Lung (tissue), 12 donors: ENCODE results near the gene OLFML1. TPM values are rescaled to one million over a fixed set of nuclear protein-coding genes. Genes with fewer than 3 reads are reported as not detected.

Experiments
- ATAC-seq: fragments of 200-7000 bp; cut with Tn5 transposase; one replicate; pipeline ENCODE4 v1.9.1; 2020; ENCODE audit warnings: moderate number of reproducible peaks; ENCODE audit not compliant: insufficient read depth, low FRiP score
- DNase-seq, 3 donors: peaks; one replicate each; pipeline ENCODE4 v3.0.0-alpha.2; 2013 to 2017
- H3K27ac ChIP-seq, 2 donors: one replicate each; pipeline ENCODE4 v1.5.1; 2013; ENCODE audit warnings: mild to moderate bottlenecking in 2 of 2, moderate library complexity in 2 of 2, control low read depth in 1 of 2, inconsistent platforms in 1 of 2, low read depth in 1 of 2, low read length in 1 of 2
- H3K27me3 ChIP-seq, 3 donors: one replicate each; pipeline ENCODE4 v1.5.1; 2013; ENCODE audit warnings: low read length in 2 of 3; ENCODE audit not compliant: control insufficient read depth in 3 of 3, insufficient read depth in 3 of 3
- H3K36me3 ChIP-seq, 4 donors: one replicate each; pipeline ENCODE4 v1.5.1; 2013; ENCODE audit warnings: low read length in 4 of 4, mild to moderate bottlenecking in 1 of 4, moderate library complexity in 1 of 4; ENCODE audit not compliant: control insufficient read depth in 4 of 4, insufficient read depth in 4 of 4
- H3K4me1 ChIP-seq, 5 donors: one replicate each; pipeline ENCODE4 v1.5.1; 2013; ENCODE audit warnings: low read length in 5 of 5, mild to moderate bottlenecking in 2 of 5, moderate library complexity in 1 of 5; ENCODE audit not compliant: control insufficient read depth in 5 of 5, insufficient read depth in 5 of 5
- H3K4me3 ChIP-seq: one replicate; pipeline ENCODE4 v1.5.1; 2013; ENCODE audit warnings: mild to moderate bottlenecking, control low read depth, moderate library complexity
- H3K9ac ChIP-seq, 2 donors: one replicate each; pipeline ENCODE4 v1.5.1; 2013; ENCODE audit warnings: low read length in 2 of 2, control low read depth in 1 of 2; ENCODE audit not compliant: insufficient read depth in 1 of 2
- H3K9me3 ChIP-seq, 4 donors: one replicate each; pipeline ENCODE4 v1.5.1; 2013; ENCODE audit warnings: low read length in 3 of 4, mild to moderate bottlenecking in 1 of 4, moderate library complexity in 1 of 4; ENCODE audit not compliant: control insufficient read depth in 4 of 4, insufficient read depth in 3 of 4
- WGBS, 2 donors: extraction: QIAGEN DNeasy Blood & Tissue Kit; methylation state at CpG; one replicate each; pipeline ENCODE4 v1.1.7; 2013; 5-methylcytosine and 5-hydroxymethylcytosine counted together
- polyA plus RNA-seq, 2 donors: library from polyadenylated mRNA; stranded (reverse); fragments of 200-250 nt; gene quantifications; one replicate each; pipeline ENCODE4 v1.2.1, GENCODE V29; 2013
- total RNA-seq, 2 donors: library from RNA; depleted of rRNA in 1 of 2; stranded (reverse); fragments of >200 nt in 1 of 2; gene quantifications; one replicate each; pipeline ENCODE4 v1.2.1, GENCODE V29; 2014 to 2021
- TF ChIP-seq, protein P1 (sequence below): IDR thresholded peaks from 2 replicates; pipeline ENCODE4 v1.5.1; 2012; ENCODE audit warnings: mild to moderate bottlenecking; ENCODE audit errors: control extremely low read depth, extremely low read depth
- donor health status: control.
- donor health status: control.
- donor health status: Bipolar disorder and iron deficiency.
- donor health status: healthy.
- donor health status: DM: yes; HTN: yes; CAD: no.

Gene OLFML1
- total and polyA plus RNA-seq, 4 donors: 2.6 to 28.1 (median 9.5) TPM

GRCh38 chr11:7444091-7444981, 41.0 kb upstream of the OLFML1 start:
- Histone ChIP-seq H3K9me3 (no peaks in the 10 kb centered on the region), H3K27ac (no peak overlapping the region), H3K36me3 (no peaks in the 10 kb centered on the region), H3K4me1 (peaks cover 0 to 14% (median under 1%) of the 10 kb centered on the region in 5 donors), H3K27me3 (peaks cover 0 to 5% (median 0%) of the 10 kb centered on the region in 3 donors), H3K4me3 (no peak overlapping the region), H3K9ac (no peak overlapping the region)
- ATAC-seq (no peak), DNase-seq (peak in 2 of 3 donors; percentile 10 to 29)
- TF ChIP-seq, protein P1, sequence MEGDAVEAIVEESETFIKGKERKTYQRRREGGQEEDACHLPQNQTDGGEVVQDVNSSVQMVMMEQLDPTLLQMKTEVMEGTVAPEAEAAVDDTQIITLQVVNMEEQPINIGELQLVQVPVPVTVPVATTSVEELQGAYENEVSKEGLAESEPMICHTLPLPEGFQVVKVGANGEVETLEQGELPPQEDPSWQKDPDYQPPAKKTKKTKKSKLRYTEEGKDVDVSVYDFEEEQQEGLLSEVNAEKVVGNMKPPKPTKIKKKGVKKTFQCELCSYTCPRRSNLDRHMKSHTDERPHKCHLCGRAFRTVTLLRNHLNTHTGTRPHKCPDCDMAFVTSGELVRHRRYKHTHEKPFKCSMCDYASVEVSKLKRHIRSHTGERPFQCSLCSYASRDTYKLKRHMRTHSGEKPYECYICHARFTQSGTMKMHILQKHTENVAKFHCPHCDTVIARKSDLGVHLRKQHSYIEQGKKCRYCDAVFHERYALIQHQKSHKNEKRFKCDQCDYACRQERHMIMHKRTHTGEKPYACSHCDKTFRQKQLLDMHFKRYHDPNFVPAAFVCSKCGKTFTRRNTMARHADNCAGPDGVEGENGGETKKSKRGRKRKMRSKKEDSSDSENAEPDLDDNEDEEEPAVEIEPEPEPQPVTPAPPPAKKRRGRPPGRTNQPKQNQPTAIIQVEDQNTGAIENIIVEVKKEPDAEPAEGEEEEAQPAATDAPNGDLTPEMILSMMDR: no peak
- 72 to 73% methylated on average over 6 of the region's 6 CpGs for WGBS, 2 donors

DNA sequence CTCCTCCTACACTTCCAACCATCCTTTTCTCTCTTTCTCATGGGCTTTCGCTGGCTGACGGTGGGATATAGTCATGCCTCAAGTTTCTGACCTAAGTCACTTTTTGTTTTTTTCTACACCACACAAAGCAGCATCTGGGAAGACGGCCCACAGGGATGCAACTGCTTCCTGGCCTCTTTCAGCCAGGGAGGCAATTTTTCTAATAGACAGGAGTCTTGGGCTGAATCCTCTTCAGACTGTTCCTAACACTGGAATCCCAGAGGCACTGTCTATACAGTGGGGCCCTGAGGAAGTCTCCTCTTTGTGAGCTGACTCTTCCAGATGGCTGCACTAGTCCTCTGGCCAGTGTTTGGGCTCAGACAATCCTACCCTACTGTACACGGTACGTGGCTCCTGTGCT, 39.7 kb upstream of the OLFML1 start:
- Histone ChIP-seq H3K36me3 (no peaks in the 10 kb centered on the region), H3K9ac (no peak overlapping the region), H3K27me3 (peaks cover 0 to 4% (median 0%) of the 10 kb centered on the region in 3 donors), H3K9me3 (no peaks in the 10 kb centered on the region), H3K4me3 (no peak overlapping the region), H3K27ac (no peak overlapping the region), H3K4me1 (peaks cover 0 to 18% (median 9%) of the 10 kb centered on the region in 5 donors)
- TF ChIP-seq, protein P1: no peak
- WGBS, 2 donors: 79 to 88% methylated on average over 5 of the region's 5 CpGs
- ATAC-seq (no peak), DNase-seq (no peak)

GRCh38 chr11:7448201-7448600, 37.1 kb upstream of the OLFML1 start:
- peaks cover 0 to 18% (median 9%) of the 10 kb centered on the region in 5 donors for H3K4me1 ChIP-seq
- 90 to 93% methylated on average over 12 of the region's 12 CpGs for WGBS, 2 donors
- no peak overlapping the region for H3K4me3 ChIP-seq
- peaks cover 0 to 4% (median 0%) of the 10 kb centered on the region in 3 donors for H3K27me3 ChIP-seq
- no peak overlapping the region for H3K9ac ChIP-seq
- TF ChIP-seq, protein P1: no peak
- no peak overlapping the region for H3K27ac ChIP-seq
- H3K9me3 ChIP-seq: no peaks in the 10 kb centered on the region
- DNase-seq (no peak), ATAC-seq (no peak)
- H3K36me3 ChIP-seq: no peaks in the 10 kb centered on the region
